Spleen (tissue), 11 donors: ENCODE results near the gene KRT17. TPM values are rescaled to one million over a fixed set of nuclear protein-coding genes. Genes with fewer than 3 reads are reported as not detected.

Source experiments
- DNase-seq: peaks from one replicate; pipeline ENCODE4 v3.0.0-alpha.2; 2020
- H3K27ac ChIP-seq, 8 donors: fragments of 200-600 bp; sonication (generic) in 7 of 8; 1 replicate in 4 of 8; 2 replicates in 4 of 8; pipeline versions ENCODE4 v1.5.0 to v1.8.0; 2016 to 2021; ENCODE audit warnings: inconsistent platforms in 4 of 8, mild to moderate bottlenecking in 4 of 8, moderate library complexity in 1 of 8
- H3K27me3 ChIP-seq, 7 donors: fragments of 200-600 bp; sonication (generic) in 6 of 7; replicated peaks in 1 of 7; 1 replicate in 4 of 7; 2 replicates in 3 of 7; pipeline versions ENCODE4 v1.5.0 to v1.8.0; 2016 to 2021; ENCODE audit warnings: inconsistent platforms in 3 of 7, mild to moderate bottlenecking in 1 of 7
- H3K36me3 ChIP-seq, 6 donors: fragments of 200-600 bp; sonication (generic) in 5 of 6; 1 replicate in 4 of 6; 2 replicates in 2 of 6; pipeline versions ENCODE4 v1.5.0 to v1.8.0; 2016 to 2021; ENCODE audit warnings: inconsistent platforms in 2 of 6
- H3K4me1 ChIP-seq, 6 donors: fragments of 200-600 bp; sonication (generic) in 5 of 6; 1 replicate in 3 of 6; 2 replicates in 3 of 6; pipeline versions ENCODE4 v1.5.0 to v1.8.0; 2016 to 2021; ENCODE audit warnings: inconsistent platforms in 3 of 6
- H3K4me3 ChIP-seq, 8 donors: fragments of 200-600 bp; sonication (generic) in 7 of 8; 1 replicate in 4 of 8; 2 replicates in 4 of 8; pipeline versions ENCODE4 v1.5.0 to v1.8.0; 2016 to 2021; ENCODE audit warnings: inconsistent platforms in 4 of 8, mild to moderate bottlenecking in 4 of 8, moderate library complexity in 2 of 8
- H3K9me3 ChIP-seq, 8 donors: fragments of 200-600 bp; sonication (generic) in 7 of 8; 1 replicate in 4 of 8; 2 replicates in 4 of 8; pipeline versions ENCODE4 v1.5.0 to v1.8.0; 2016 to 2021; ENCODE audit warnings: inconsistent platforms in 4 of 8
- POLR2A ChIP-seq, 3 donors: fragments of 450-650 bp; IDR thresholded peaks; one replicate each; pipeline ENCODE4 v1.5.1; 2017; ENCODE audit warnings: antibody characterized with exemption in 3 of 3, mild to moderate bottlenecking in 1 of 3
- POLR2AphosphoS5 ChIP-seq, 3 donors: sonication (generic); formaldehyde crosslinking; IDR thresholded peaks; one replicate each; pipeline ENCODE4 v1.5.1; 2017; ENCODE audit warnings: antibody characterized with exemption in 3 of 3
- WGBS, 5 donors: extraction: QIAGEN DNeasy Blood & Tissue Kit in 3 of 5; methylation state at CpG; one replicate each; pipeline versions ENCODE4 v1.1.5 to v1.1.7; 2013 to 2018; 5-methylcytosine and 5-hydroxymethylcytosine counted together
- intact Hi-C: fragments of 100-400 bp; cut with DNase I; formaldehyde crosslinking; loops from one replicate; pipeline ENCODE4 v1.15.0; 2023; ENCODE audit warnings: low total_unique reads
- polyA plus RNA-seq, 3 donors: library from polyadenylated mRNA; stranded (reverse); fragments of 200-250 nt; gene quantifications; one replicate each; pipeline ENCODE4 v1.2.1, GENCODE V29; 2013
- total RNA-seq, 7 donors: library from RNA; depleted of rRNA in 3 of 7; stranded (reverse); fragments of >200 nt in 3 of 7; fragmentation: NEBNext Ultra II Directional in 4 of 7; extraction: Animal tissue kit (Norgen Biotek cat#: 25700) in 4 of 7; gene quantifications; one replicate each; pipeline versions ENCODE4 v1.1.0 to v1.2.1, GENCODE V29; 2016 to 2021
- TF ChIP-seq, protein P1 (sequence below), 11 experiments: fragments of 200-600 bp in 7 of 11; fragments of 450-650 bp in 4 of 11; sonication (generic) in 4 of 11; IDR thresholded peaks in 8 of 11; conservative IDR thresholded peaks in 3 of 11; 1 replicate in 7 of 11; 2 replicates in 4 of 11; pipeline versions ENCODE4 v1.4.0 to v1.8.0; 2016 to 2021; ENCODE audit warnings: antibody characterized with exemption in 11 of 11, inconsistent platforms in 4 of 11, mild to moderate bottlenecking in 1 of 11
- donor health status: healthy with polysubstance abuse.
- donor health status: DM: no; HTN: no; CAD: no; lungs with moderate emphysema.
- donor health status: DM: no; HTN: no; CAD: no.
- donor health status: Bipolar disorder and iron deficiency.
- donor health status: healthy.
- donor health status: DM: no; HTN: no; CAD: no.
- donor health status: DM: yes; HTN: yes; CAD: no.

The KRT17 gene
- total and polyA plus RNA-seq, 10 donors = 0.58 to 1.2 (median 0.70) TPM; not detected in 7

DNA sequence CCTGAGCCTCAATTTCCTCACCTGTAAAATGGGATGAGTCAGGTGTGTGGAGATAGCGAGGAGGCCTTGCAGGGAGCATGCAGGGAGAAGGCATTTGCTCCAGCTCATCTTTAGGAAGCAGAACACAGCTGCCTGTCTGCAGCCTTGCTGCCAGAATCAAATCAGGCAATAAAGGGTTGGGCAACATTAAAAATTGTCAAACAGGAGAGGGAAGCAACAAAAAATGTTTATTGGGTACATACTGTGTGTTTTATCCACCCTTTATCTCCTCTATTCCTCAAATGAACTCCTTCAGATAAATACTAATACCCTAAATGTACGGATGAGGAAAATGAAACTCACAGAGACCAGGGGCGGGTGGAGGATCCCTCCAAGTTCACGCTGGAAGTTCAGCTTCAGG is 24.1 kb downstream of the KRT17 start:
- 73 to 79% (median 76%) methylated on average over 4 of the region's 4 CpGs for WGBS, 5 donors
- H3K4me1 ChIP-seq = no peaks in the 10 kb centered on the region
- TF ChIP-seq POLR2AphosphoS5 (IDR thresholded peaks at IDR 0.05) = no peak
- TF ChIP-seq, protein P1, sequence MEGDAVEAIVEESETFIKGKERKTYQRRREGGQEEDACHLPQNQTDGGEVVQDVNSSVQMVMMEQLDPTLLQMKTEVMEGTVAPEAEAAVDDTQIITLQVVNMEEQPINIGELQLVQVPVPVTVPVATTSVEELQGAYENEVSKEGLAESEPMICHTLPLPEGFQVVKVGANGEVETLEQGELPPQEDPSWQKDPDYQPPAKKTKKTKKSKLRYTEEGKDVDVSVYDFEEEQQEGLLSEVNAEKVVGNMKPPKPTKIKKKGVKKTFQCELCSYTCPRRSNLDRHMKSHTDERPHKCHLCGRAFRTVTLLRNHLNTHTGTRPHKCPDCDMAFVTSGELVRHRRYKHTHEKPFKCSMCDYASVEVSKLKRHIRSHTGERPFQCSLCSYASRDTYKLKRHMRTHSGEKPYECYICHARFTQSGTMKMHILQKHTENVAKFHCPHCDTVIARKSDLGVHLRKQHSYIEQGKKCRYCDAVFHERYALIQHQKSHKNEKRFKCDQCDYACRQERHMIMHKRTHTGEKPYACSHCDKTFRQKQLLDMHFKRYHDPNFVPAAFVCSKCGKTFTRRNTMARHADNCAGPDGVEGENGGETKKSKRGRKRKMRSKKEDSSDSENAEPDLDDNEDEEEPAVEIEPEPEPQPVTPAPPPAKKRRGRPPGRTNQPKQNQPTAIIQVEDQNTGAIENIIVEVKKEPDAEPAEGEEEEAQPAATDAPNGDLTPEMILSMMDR (IDR thresholded peaks at IDR 0.05 in 8 of 11, conservative IDR thresholded peaks at IDR 0.05 in 3 of 11) = no peak
- no peak for TF ChIP-seq POLR2A (IDR thresholded peaks at IDR 0.05)
- peaks cover 0 to 33% (median 0%) of the 10 kb centered on the region in 7 donors for H3K27me3 ChIP-seq
- H3K36me3 ChIP-seq = no peaks in the 10 kb centered on the region
- H3K27ac ChIP-seq = no peak overlapping the region
- intact Hi-C loops = no loop called here
- peaks cover 0 to 1% (median 0%) of the 10 kb centered on the region in 8 donors for H3K9me3 ChIP-seq
- no peak for DNase-seq
- no peak overlapping the region for H3K4me3 ChIP-seq

DNA sequence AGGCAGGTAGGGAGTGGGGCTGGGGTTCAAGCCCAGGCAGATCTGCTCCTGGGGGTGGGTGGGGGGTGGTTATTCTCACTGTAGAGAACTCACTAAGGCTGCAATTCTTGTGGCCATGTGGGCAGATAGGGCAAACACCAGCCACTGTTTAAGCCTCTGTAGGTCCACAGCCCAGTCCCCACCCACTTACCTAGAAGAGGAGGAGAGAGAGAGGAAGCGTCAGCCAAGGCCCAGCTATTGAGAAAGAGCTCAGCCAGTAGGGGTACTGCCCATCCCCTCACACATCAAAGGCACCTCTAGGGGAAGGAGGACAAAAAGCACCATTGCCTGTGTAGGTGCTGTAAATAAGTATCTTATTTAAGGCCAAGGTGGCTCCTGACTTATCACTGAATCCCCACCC is 24.7 kb downstream of the KRT17 start:
- TF ChIP-seq, protein P1 (IDR thresholded peaks at IDR 0.05 in 8 of 11, conservative IDR thresholded peaks at IDR 0.05 in 3 of 11) = no peak
- TF ChIP-seq POLR2A (IDR thresholded peaks at IDR 0.05) (no peak), POLR2AphosphoS5 (IDR thresholded peaks at IDR 0.05) (no peak)
- Histone ChIP-seq H3K27me3 (peaks cover 0 to 31% (median 0%) of the 10 kb centered on the region in 7 donors), H3K4me3 (no peak overlapping the region), H3K36me3 (no peaks in the 10 kb centered on the region), H3K9me3 (no peaks in the 10 kb centered on the region), H3K4me1 (no peaks in the 10 kb centered on the region), H3K27ac (no peak overlapping the region)
- DNase-seq = no peak
- intact Hi-C loops = no loop called here
- WGBS, 5 donors = 26 to 80% (median 67%) methylated on average over 1 of the region's 1 CpG

DNA sequence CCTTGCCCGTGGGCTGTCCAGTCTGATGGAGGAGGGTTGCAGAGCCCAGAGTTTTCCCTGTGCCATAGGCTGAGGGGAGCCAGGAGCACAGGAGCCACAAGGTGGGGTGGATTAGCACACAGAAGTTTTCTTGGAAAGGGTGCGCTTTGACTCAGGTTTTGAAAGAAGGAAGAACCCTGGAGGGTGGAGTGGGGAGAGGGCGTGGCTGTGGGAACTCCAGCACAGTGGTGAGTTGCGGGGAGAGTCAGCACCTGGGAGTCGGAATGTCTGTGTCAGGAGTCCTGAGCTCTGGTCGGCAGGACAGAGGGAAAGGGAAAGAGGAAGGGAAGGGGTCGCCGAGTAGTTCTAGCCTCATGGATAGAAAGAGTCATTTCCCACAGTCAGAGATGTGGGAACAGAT is 28.8 kb downstream of the KRT17 start:
- intact Hi-C loops = no loop called here
- Histone ChIP-seq H3K36me3 (no peaks in the 10 kb centered on the region), H3K4me1 (no peaks in the 10 kb centered on the region), H3K27ac (no peak overlapping the region), H3K4me3 (no peak overlapping the region), H3K27me3 (peaks cover 0 to 25% (median 0%) of the 10 kb centered on the region in 7 donors), H3K9me3 (no peaks in the 10 kb centered on the region)
- 78 to 85% (median 79%) methylated on average over 8 of the region's 8 CpGs for WGBS, 5 donors
- TF ChIP-seq, protein P1 (IDR thresholded peaks at IDR 0.05 in 8 of 11, conservative IDR thresholded peaks at IDR 0.05 in 3 of 11) = no peak
- TF ChIP-seq POLR2AphosphoS5 (IDR thresholded peaks at IDR 0.05) = no peak
- no peak for TF ChIP-seq POLR2A (IDR thresholded peaks at IDR 0.05)
- no peak for DNase-seq

DNA sequence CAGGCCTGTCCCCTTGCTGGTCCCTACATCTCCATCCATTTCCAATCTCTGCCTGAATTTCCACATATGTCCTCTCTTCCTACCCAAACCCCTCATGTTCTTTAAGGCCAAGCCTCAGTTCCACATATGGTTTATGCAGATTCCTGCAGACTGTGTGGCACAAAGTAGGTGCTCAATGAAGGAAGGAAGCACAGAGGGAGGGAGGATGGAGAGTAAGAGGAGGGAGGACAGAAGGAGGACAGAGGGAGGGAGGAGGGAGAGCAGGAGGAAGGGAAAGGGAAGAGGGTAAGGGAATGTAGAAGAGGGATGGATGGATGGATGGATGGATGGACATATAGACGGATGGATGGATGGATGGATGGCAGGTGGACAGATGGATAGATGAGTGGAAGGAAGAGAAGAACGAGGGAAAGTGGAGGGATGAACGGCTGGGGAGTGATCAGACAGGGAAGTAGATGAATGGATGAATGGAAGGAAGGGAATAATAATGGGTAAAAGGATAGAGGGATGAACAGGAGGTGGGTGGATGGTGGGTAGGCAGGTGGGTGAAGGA is 29.9 kb downstream of the KRT17 start:
- DNase-seq = no peak
- intact Hi-C loops = no loop called here
- no peak overlapping the region for H3K27ac ChIP-seq
- no peaks in the 10 kb centered on the region for H3K4me1 ChIP-seq
- 39 to 76% (median 66%) methylated on average over 3 of the region's 3 CpGs for WGBS, 5 donors
- no peaks in the 10 kb centered on the region for H3K9me3 ChIP-seq
- H3K36me3 ChIP-seq = no peaks in the 10 kb centered on the region
- H3K4me3 ChIP-seq = no peak overlapping the region
- TF ChIP-seq, protein P1 (IDR thresholded peaks at IDR 0.05 in 8 of 11, conservative IDR thresholded peaks at IDR 0.05 in 3 of 11) = no peak
- TF ChIP-seq POLR2AphosphoS5 (IDR thresholded peaks at IDR 0.05) (no peak), POLR2A (IDR thresholded peaks at IDR 0.05) (no peak)
- peaks cover 0 to 25% (median 0%) of the 10 kb centered on the region in 7 donors for H3K27me3 ChIP-seq
